NCI-H1105 treated with DMSO at 0.1 percent for 48 hours (cell line): ENCODE measurements around the gene SPATA46.

ENCODE experiments used
- DNase-seq: peaks from one replicate; lab custom pipeline; 2025; lab: John Stamatoyannopoulos, UW

The SPATA46 gene

GRCh38 chr1:162373541-162374260 lies 3.0 kb downstream of the SPATA46 start:
- DNase-seq: no peak

- DNase-seq: no peak
Observed at GRCh38 chr1:162373072-162373427, 3.6 kb downstream of the SPATA46 start.

GRCh38 chr1:162372159-162373071 lies 4.2 kb downstream of the SPATA46 start:
- no peak for DNase-seq

- DNase-seq: no peak
Observed at GRCh38 chr1:162371611-162372010, 5.0 kb downstream of the SPATA46 start.

- DNase-seq: no peak
Observed at GRCh38 chr1:162370721-162371120, 5.9 kb downstream of the SPATA46 start.

GRCh38 chr1:162370161-162370560 lies 6.5 kb downstream of the SPATA46 start:
- no peak for DNase-seq

GRCh38 chr1:162369571-162369970 lies 7.1 kb downstream of the SPATA46 start:
- DNase-seq: no peak

GRCh38 chr1:162368451-162368850 lies 8.2 kb downstream of the SPATA46 start:
- DNase-seq: no peak

GRCh38 chr1:162367772-162368171 lies 8.9 kb downstream of the SPATA46 start:
- no peak for DNase-seq

GRCh38 chr1:162367073-162367472 lies 9.6 kb downstream of the SPATA46 start:
- DNase-seq: no peak

GRCh38 chr1:162366671-162367070 lies 10.0 kb downstream of the SPATA46 start:
- no peak for DNase-seq

- no peak for DNase-seq
Observed at GRCh38 chr1:162366149-162366548, 10.5 kb downstream of the SPATA46 start.

GRCh38 chr1:162365284-162366020 lies 11.2 kb downstream of the SPATA46 start:
- DNase-seq: no peak

- DNase-seq: no peak
Observed at GRCh38 chr1:162364498-162364897, 12.2 kb downstream of the SPATA46 start.

GRCh38 chr1:162363823-162364222 lies 12.8 kb downstream of the SPATA46 start:
- no peak for DNase-seq

GRCh38 chr1:162361349-162361748 lies 15.3 kb downstream of the SPATA46 start:
- DNase-seq: no peak

- no peak for DNase-seq
Observed at GRCh38 chr1:162360874-162361260, 15.8 kb downstream of the SPATA46 start.

GRCh38 chr1:162360237-162360873 lies 16.3 kb downstream of the SPATA46 start:
- no peak for DNase-seq

GRCh38 chr1:162359523-162360236 lies 17.0 kb downstream of the SPATA46 start:
- no peak for DNase-seq

- DNase-seq: no peak
Observed at GRCh38 chr1:162358928-162359327, 17.7 kb downstream of the SPATA46 start.

GRCh38 chr1:162357681-162358266 lies 18.9 kb downstream of the SPATA46 start:
- DNase-seq: peak; percentile 33
